ENCODE measurements around the gene ARSJ.
"Not testable (repeated sequence)": the region's sequence is repeated elsewhere in the genome, so short reads cannot be mapped to it uniquely, and the experiment has no call there.

ARSJ gene

DNA sequence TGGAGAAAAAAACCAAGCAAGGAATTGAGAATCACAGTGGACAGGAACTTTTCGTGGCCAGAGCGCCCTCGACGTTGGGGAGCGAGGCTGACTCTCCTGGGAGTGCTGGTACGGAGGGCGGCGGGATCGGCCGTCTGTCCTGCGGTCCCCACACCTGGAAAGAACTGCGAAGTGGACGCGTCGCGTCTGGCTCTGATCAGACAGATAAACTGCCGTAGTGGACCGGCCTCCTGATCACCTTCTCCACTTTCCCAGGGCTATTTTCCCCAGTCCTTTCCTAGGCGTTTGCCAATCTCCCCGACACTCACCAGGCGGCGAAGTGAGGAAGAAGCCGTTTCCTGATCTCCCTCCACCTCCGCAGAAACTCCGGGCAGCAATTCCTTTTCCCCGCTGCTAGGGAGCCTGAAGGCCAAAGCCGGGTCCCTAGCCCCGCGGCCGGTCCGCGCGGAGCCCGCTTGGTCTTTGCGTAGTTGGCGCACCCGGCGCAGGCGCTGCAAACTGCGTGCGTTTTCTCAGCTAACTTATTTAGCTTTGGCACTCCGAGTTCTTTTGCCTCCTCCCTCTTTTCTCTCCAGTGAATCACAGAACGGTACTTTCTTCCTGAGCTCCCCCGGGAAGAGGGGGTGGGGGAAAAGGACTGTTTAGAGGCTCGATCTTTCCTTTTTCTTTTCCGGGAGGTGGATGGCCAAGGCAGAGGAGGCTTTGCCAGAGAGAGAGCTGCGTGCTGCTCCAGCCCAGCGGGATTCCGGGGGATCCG is at the start of gene ARSJ:
TSS of gene ARSJ (minus strand) at position 500 of the 757 bp plus-strand sequence. CDS start 813 bp downstream, outside the sequence.
- peak; percentile 87 for DNase-seq (ENCODE audit: low spot score)

DNA sequence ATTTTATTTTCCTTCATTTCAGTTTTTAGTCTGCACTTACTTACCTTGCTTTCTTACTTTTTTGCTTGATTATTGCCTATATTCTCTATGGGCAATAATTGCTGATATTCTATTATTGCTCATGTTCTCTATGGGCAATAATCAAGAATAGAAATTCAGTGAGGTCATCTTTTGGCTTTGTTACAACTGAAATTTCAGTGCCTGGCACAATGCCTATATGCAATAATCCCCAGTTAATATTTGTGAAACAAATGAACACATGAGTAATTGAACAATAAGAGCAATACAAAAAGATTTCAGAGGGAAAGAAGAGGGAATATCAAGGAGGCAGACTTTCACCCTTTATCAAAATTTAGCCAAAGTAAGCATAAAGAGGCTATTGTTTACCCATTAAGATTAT is 48.6 kb upstream of the ARSJ start:
- DNase-seq (ENCODE audit: low spot score) = no peak

DNA sequence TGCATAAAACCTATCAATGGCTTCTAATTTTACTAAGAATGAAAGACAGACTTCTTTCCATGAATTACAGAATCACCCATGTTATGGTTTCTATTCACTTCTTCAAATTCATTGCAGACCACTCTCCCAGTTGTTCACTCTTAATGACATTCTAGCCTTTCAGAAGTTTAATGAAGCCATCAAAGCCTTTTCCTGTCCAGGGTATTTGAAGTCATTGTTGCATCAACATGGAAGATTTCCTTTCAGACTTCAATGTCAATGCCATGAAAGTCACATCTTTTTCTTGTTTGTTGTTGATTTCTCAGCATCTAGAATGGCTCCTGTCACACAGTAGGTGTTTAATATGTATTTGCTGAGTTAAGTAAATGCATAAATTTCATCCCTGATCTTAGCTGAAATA is 48.1 kb upstream of the ARSJ start:
- DNase-seq (ENCODE audit: low spot score) = no peak

DNA sequence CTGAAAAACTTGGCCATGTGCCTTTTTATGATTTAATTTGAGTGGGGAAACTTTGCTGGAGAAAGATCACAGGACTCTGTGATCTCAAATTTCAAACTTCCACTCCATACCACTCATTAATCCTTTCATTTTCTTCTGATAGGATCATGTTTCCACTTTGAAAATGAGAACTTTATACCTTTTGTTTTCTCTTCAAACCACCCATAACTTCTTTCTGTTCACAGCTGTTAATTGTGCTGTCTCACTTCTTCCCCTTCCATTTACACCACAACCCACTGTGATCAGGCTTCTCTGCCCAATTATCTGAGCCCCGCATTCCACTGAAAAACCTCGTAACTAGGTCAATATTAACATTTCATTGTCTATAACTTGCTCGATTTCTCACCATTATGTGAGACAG is 47.0 kb upstream of the ARSJ start:
- no peak for DNase-seq (ENCODE audit: low spot score)

DNA sequence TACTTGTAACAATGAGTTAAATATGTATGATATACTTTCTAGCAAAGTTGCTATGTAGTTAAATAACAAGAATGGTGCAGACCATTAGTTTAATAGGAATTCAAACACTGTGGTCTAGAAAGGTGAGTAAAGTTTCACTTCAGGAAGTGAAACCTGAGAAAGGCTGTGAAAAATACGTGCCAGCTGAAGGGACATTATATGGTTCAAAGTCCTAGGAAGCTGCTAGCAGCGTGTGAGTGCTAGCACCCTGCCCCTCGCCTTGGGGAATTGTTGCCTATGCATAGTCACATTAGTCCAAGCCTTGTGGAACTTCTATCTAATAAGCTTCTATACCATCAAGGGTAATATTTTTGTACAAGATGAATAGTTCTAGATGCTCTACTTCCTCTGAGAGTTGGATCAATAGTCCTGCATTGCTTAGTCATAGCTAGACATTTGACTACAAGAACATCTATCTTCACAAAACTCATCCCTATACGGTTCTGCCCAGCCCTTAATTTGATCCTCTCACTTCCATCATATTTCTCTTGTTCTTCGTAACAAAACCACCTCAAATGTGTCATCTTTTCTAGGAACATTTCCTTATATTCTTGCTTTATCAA is 45.8 kb upstream of the ARSJ start:
- no peak for DNase-seq (ENCODE audit: low spot score)

DNA sequence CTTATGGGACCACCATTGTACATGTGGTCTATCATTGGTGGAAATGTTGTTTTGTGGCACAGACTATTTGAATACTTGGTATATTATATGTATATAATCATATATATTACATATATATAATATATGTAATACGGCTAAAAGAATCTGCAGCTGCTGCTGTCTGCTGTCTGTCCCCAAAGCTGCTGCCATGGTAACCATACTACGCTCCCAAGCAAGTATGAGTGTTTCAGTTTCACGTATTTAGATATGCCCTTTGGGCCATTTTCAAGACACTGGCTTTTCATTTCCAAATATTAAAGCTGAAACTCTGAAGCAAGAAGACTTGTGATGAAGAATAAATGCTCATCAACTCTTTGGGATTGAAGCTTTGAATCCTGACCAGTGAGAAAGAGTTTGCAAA is 42.0 kb upstream of the ARSJ start:
- DNase-seq (ENCODE audit: low spot score) = no peak

DNA sequence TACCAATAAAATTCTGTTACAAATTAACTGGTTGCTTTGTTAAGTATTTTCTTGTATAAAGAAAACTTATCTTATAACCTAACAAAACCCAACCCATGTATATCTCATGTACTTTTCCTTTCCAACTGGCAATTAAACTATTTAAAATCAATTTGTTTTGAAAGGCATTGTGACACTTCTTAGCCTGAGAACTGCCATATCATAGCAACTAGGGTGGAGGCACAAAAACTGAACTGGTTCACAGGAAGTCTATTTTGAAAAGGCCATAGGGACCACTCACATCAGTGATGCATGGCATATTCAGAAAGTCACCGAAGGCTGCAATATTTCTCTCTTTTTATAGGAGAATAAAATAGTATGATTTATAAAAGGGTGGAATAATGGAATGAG is 40.5 kb upstream of the ARSJ start:
- no peak for DNase-seq (ENCODE audit: low spot score)

DNA sequence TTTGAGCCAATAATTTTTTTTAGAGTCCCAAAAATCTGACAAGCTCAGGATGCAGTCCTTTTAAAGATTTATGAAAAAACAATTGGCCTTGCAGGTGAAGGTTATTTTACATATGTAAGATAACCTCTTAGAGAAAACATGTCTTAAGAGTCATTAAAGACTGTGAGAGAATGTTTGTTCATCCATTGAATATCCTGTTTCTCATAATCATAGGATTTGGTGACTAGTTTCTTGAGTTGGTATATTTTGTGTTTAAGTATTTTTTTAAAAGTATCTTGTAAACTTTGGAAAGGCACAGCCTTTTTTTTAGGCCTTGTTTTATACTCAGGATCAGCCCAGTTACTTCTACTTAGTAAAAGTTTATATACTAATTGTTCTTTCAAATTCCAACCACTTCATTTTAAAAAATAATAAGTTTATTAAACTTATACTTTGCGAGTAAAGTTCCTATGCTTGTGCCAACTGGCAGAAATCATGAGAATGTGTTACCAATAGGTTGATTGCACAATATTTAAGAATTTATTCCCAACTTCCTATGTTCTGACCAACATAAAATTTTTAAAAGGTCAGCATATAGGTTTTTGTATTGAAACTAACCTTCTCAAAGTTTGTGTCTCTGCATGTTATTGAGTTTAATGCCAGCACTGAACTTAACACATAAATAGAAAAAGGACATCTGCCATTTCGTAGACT is 40.0 kb upstream of the ARSJ start:
- no peak for DNase-seq (ENCODE audit: low spot score)

DNA sequence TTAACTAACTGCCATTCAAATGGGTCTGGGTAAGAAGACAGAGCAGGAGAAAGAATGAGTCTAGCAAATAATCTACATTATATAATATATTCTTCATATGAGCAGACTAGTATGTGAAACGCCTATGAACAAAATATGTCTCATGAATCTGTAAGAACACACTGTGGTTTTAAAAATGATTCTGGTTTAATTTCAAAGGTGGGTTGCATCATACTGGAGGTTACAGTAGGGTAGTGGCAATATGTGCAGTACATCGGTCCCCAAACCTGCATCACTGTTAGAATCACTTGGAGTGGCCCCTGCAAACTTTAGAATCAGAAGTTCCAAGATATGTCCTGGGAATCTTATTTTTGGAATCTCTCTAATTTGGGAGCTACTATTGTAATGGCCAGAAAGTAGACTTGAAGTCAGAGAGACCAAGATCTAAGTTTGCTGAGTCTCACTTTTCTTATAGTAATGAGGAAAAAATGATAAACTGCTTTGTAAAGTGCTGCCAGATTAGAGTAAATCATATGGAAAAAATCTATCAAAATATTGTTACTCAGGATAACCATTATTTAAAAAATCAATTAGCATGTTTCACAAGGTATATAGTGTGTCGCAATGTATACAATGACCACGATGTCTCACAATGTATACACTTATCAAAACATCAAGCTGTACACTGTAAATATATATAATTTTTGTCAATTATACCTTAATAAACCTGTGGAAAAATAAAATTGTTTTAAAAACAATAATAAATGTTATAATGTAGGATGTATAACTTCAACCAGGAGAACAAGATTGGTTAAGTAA is 37.9 kb upstream of the ARSJ start:
- DNase-seq (ENCODE audit: low spot score) = no peak

- no peak for DNase-seq (ENCODE audit: low spot score)
Observed at GRCh38 chr4:114015444-114015899, 36.0 kb upstream of the ARSJ start.

DNA sequence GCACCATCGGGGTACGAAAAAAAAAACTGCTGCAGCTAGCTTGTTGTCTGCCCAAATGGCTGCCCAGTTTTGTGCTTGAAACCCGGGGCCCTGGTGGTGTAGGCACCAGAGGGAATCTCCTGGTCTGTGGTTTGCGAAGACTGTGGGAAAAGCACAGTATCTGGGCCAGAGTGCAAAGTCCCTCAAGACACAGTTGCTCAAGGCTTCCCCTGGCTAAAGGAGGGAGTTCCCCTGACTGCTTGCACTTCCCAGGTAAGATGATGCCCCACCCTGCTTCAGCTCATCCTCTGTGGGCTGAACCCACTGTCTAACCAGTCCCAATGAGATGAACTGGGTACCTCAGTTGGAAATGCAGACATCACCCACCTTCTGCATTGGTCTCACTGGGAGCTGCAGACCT is 33.8 kb upstream of the ARSJ start:
- not testable (repeated sequence) for DNase-seq (ENCODE audit: low spot score)

GRCh38 chr4:114012749-114013148 is 33.3 kb upstream of the ARSJ start:
- DNase-seq (ENCODE audit: low spot score) = no peak

- no peak for DNase-seq (ENCODE audit: low spot score)
Observed at GRCh38 chr4:114005569-114006442, 26.4 kb upstream of the ARSJ start.

- DNase-seq (ENCODE audit: low spot score) = not testable (repeated sequence)
Observed at GRCh38 chr4:114004483-114005226, 25.2 kb upstream of the ARSJ start.

- no peak for DNase-seq (ENCODE audit: low spot score)
Observed at GRCh38 chr4:113998531-113998930, 19.1 kb upstream of the ARSJ start.

DNA sequence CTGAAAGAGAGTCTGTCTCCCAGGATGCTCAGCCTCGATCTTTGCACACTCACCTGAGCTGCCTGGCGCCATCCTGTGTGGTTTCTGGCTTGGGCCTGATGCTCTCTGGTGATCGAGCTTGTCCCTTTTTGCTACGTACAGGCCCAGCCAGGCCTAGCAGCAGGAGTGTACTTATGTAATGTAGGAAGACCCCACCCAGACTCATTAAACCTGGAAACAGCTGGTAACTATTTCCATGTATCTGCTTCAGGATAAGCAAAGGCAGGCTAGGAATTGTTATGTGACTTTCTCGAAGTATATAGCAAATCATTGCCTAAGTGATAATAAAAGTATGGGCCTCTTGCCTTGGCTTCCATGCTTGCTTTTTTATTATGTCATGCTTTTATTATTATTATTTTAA is 18.6 kb upstream of the ARSJ start:
- no peak for DNase-seq (ENCODE audit: low spot score)

- DNase-seq (ENCODE audit: low spot score) = no peak
Observed at GRCh38 chr4:113997206-113997605, 17.8 kb upstream of the ARSJ start.

- no peak for DNase-seq (ENCODE audit: low spot score)
Observed at GRCh38 chr4:113996599-113997177, 17.2 kb upstream of the ARSJ start.

- DNase-seq (ENCODE audit: low spot score) = no peak
Observed at GRCh38 chr4:113993887-113994286, 14.4 kb upstream of the ARSJ start.

DNA sequence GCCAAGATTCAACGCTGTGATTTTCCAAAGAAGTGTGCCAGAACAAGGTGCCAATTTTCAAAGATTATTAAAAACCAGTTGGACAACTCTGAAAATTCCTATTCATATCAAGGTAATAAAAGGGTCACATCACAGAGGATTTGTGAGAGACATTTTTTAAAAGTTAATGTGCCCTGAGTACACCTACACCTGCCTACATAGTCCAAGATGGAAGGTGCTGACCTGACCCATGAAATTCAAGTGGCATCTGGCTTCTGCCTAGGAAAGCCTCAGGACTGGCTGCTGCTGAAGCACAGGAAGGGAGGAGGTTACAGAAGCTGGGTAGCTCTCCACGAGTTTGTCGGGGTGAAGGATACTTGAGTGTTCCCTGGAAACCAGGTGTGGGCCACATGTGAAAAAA is 11.4 kb upstream of the ARSJ start:
- DNase-seq (ENCODE audit: low spot score) = no peak
